Trophoblast cell (in vitro differentiated cells and primary cell): Measurements from ENCODE around the gene CTDP1.

Experiments
- DNase-seq, 2 donors: peaks; one replicate each; pipeline ENCODE4 v3.0.0-alpha.2; 2016
- H2AFZ ChIP-seq: 2 replicates; pipeline ENCODE4 v1.6.1; 2013; ENCODE audit warnings: low read length, moderate library complexity, mild to moderate bottlenecking; ENCODE audit not compliant: insufficient read depth, poor library complexity
- H2AK5ac ChIP-seq: 2 replicates; pipeline ENCODE4 v1.6.1; 2013; ENCODE audit warnings: mild to moderate bottlenecking, low read length
- H2BK120ac ChIP-seq: 2 replicates; pipeline ENCODE4 v1.6.1; 2013; ENCODE audit warnings: low read length, mild to moderate bottlenecking, moderate library complexity; ENCODE audit not compliant: insufficient read depth, poor library complexity
- H2BK12ac ChIP-seq: 2 replicates; pipeline ENCODE4 v1.6.1; 2013; ENCODE audit warnings: mild to moderate bottlenecking, low read length, moderate library complexity
- H2BK5ac ChIP-seq: 2 replicates; pipeline ENCODE4 v1.6.1; 2013; ENCODE audit warnings: low read length, low read depth, moderate library complexity, mild to moderate bottlenecking; ENCODE audit not compliant: poor library complexity
- H3K14ac ChIP-seq: 2 replicates; pipeline ENCODE4 v1.6.1; 2013; ENCODE audit warnings: mild to moderate bottlenecking, low read length
- H3K18ac ChIP-seq: 2 replicates; pipeline ENCODE4 v1.6.1; 2013; ENCODE audit warnings: mild to moderate bottlenecking, low read length
- H3K23ac ChIP-seq: 2 replicates; pipeline ENCODE4 v1.6.1; 2013; ENCODE audit warnings: low read length
- H3K27ac ChIP-seq: 2 replicates; pipeline ENCODE4 v1.5.1; 2013; ENCODE audit warnings: low read depth, mild to moderate bottlenecking, inconsistent platforms, low read length, moderate library complexity
- H3K27me3 ChIP-seq: 2 replicates; pipeline ENCODE4 v1.6.1; 2013; ENCODE audit warnings: inconsistent platforms, mild to moderate bottlenecking, low read length, moderate library complexity; ENCODE audit not compliant: insufficient read depth
- H3K36me3 ChIP-seq, 2 experiments: 1 replicate in 1 of 2; 2 replicates in 1 of 2; pipeline ENCODE4 v1.6.1; 2013; ENCODE audit warnings: low read length in 2 of 2, mild to moderate bottlenecking in 2 of 2, moderate library complexity in 1 of 2; ENCODE audit not compliant: insufficient read depth in 2 of 2, control insufficient read depth in 1 of 2
- H3K4ac ChIP-seq: 2 replicates; pipeline ENCODE4 v1.6.1; 2013; ENCODE audit warnings: low read depth, mild to moderate bottlenecking, low read length, moderate library complexity
- H3K4me1 ChIP-seq, 2 experiments: 1 replicate in 1 of 2; 2 replicates in 1 of 2; pipeline ENCODE4 v1.6.1; 2013; ENCODE audit warnings: low read length in 2 of 2, mild to moderate bottlenecking in 2 of 2, moderate library complexity in 1 of 2; ENCODE audit not compliant: insufficient read depth in 2 of 2, control insufficient read depth in 1 of 2
- H3K4me2 ChIP-seq: 2 replicates; pipeline ENCODE4 v1.6.1; 2013; ENCODE audit warnings: inconsistent platforms, mild to moderate bottlenecking, low read length, moderate library complexity
- H3K4me3 ChIP-seq: 2 replicates; pipeline ENCODE4 v1.5.1; 2013; ENCODE audit warnings: mild to moderate bottlenecking, low read depth, low read length, inconsistent platforms
- H3K79me1 ChIP-seq: one replicate; pipeline ENCODE4 v1.6.1; 2013; ENCODE audit warnings: low read length
- H3K79me2 ChIP-seq: 2 replicates; pipeline ENCODE4 v1.6.1; 2013; ENCODE audit warnings: low read length, mild to moderate bottlenecking; ENCODE audit not compliant: control insufficient read depth, insufficient read depth, poor library complexity
- H3K9ac ChIP-seq: 2 replicates; pipeline ENCODE4 v1.6.1; 2013; ENCODE audit warnings: mild to moderate bottlenecking, low read length
- H3K9me3 ChIP-seq: 2 replicates; pipeline ENCODE4 v1.6.1; 2013; ENCODE audit warnings: low read depth, mild to moderate bottlenecking, control low read depth, inconsistent platforms, low read length; ENCODE audit not compliant: insufficient read depth
- H4K12ac ChIP-seq: 2 replicates; pipeline ENCODE4 v1.6.1; 2013; ENCODE audit warnings: low read depth, mild to moderate bottlenecking, low read length, moderate library complexity
- H4K8ac ChIP-seq: 2 replicates; pipeline ENCODE4 v1.6.1; 2013; ENCODE audit warnings: low read depth, mild to moderate bottlenecking, low read length, moderate library complexity
- H4K91ac ChIP-seq: one replicate; pipeline ENCODE4 v1.6.1; 2013; ENCODE audit warnings: low read depth, mild to moderate bottlenecking, low read length, moderate library complexity
- WGBS: extraction: QIAGEN DNeasy Blood & Tissue Kit; methylation state at CpG from one replicate; pipeline ENCODE4 v1.1.7; 2013; ENCODE audit warnings: missing lambda C conversion rate; ENCODE audit not compliant: insufficient read length, insufficient coverage; ENCODE audit errors: extremely low coverage; 5-methylcytosine and 5-hydroxymethylcytosine counted together

The CTDP1 gene

GRCh38 chr18:79685281-79685680 lies 5.7 kb downstream of the CTDP1 start:
- H3K9ac ChIP-seq = no peak overlapping the region
- no peaks in the 10 kb centered on the region for H3K9me3 ChIP-seq
- H3K4me2 ChIP-seq = no peak overlapping the region
- no peak overlapping the region for H4K91ac ChIP-seq
- no peaks in the 10 kb centered on the region for H3K79me1 ChIP-seq
- no peak overlapping the region for H3K18ac ChIP-seq
- H3K27ac ChIP-seq = no peak overlapping the region
- H3K4me3 ChIP-seq = no peak overlapping the region
- no peak overlapping the region for H2BK12ac ChIP-seq
- no peak overlapping the region for H2BK120ac ChIP-seq
- no peak overlapping the region for H2AK5ac ChIP-seq
- H3K14ac ChIP-seq = no peak overlapping the region
- H3K79me2 ChIP-seq = peaks cover 32% of the 10 kb centered on the region
- WGBS = no CpG with 5 or more reads among the region's 8 CpGs
- no peak overlapping the region for H3K23ac ChIP-seq
- H2BK5ac ChIP-seq = no peak overlapping the region
- no peak overlapping the region for H2AFZ ChIP-seq
- no peaks in the 10 kb centered on the region for H3K27me3 ChIP-seq
- no peak overlapping the region for H4K12ac ChIP-seq
- no peak for DNase-seq
- peaks cover 13 to 16% of the 10 kb centered on the region in 2 experiments for H3K4me1 ChIP-seq
- peaks cover 8 to 11% of the 10 kb centered on the region in 2 experiments for H3K36me3 ChIP-seq
- H4K8ac ChIP-seq = no peak overlapping the region
- H3K4ac ChIP-seq = peak overlapping the region; percentile 58

GRCh38 chr18:79685971-79686370 lies 6.4 kb downstream of the CTDP1 start:
- H2BK5ac ChIP-seq = no peak overlapping the region
- no peak overlapping the region for H3K9ac ChIP-seq
- H2BK12ac ChIP-seq = no peak overlapping the region
- H2AFZ ChIP-seq = no peak overlapping the region
- no peak overlapping the region for H3K4me2 ChIP-seq
- no peak overlapping the region for H3K23ac ChIP-seq
- H4K91ac ChIP-seq = no peak overlapping the region
- H3K79me2 ChIP-seq = peaks cover 29% of the 10 kb centered on the region
- H3K36me3 ChIP-seq = peaks cover 8 to 11% of the 10 kb centered on the region in 2 experiments
- no peak overlapping the region for H3K18ac ChIP-seq
- no peak overlapping the region for H3K4ac ChIP-seq
- H4K12ac ChIP-seq = no peak overlapping the region
- peak in 1 of 2 donors; percentile 22 for DNase-seq
- H4K8ac ChIP-seq = no peak overlapping the region
- no peaks in the 10 kb centered on the region for H3K27me3 ChIP-seq
- H3K4me1 ChIP-seq = peaks cover 8 to 11% of the 10 kb centered on the region in 2 experiments
- H2BK120ac ChIP-seq = no peak overlapping the region
- H3K79me1 ChIP-seq = no peaks in the 10 kb centered on the region
- H3K14ac ChIP-seq = no peak overlapping the region
- no peak overlapping the region for H3K27ac ChIP-seq
- no peak overlapping the region for H3K4me3 ChIP-seq
- H3K9me3 ChIP-seq = no peaks in the 10 kb centered on the region
- WGBS = no CpG with 5 or more reads among the region's 7 CpGs
- no peak overlapping the region for H2AK5ac ChIP-seq

GRCh38 chr18:79687806-79688205 lies 8.2 kb downstream of the CTDP1 start:
- H4K12ac ChIP-seq = peak overlapping the region; percentile 24
- H3K79me1 ChIP-seq = no peaks in the 10 kb centered on the region
- H2AFZ ChIP-seq = no peak overlapping the region
- H3K14ac ChIP-seq = no peak overlapping the region
- DNase-seq = no peak
- no peak overlapping the region for H2BK5ac ChIP-seq
- H3K9ac ChIP-seq = no peak overlapping the region
- no peak overlapping the region for H2BK12ac ChIP-seq
- H3K79me2 ChIP-seq = peaks cover 19% of the 10 kb centered on the region
- no CpG with 5 or more reads among the region's 12 CpGs for whole genome bisulfite sequencing
- no peak overlapping the region for H4K8ac ChIP-seq
- H3K23ac ChIP-seq = no peak overlapping the region
- H3K36me3 ChIP-seq = peaks cover 0 to 4% of the 10 kb centered on the region in 2 experiments
- peak overlapping the region; percentile 24 for H3K4ac ChIP-seq
- no peak overlapping the region for H3K18ac ChIP-seq
- H2AK5ac ChIP-seq = no peak overlapping the region
- no peak overlapping the region for H4K91ac ChIP-seq
- no peaks in the 10 kb centered on the region for H3K9me3 ChIP-seq
- H3K4me3 ChIP-seq = no peak overlapping the region
- no peak overlapping the region for H2BK120ac ChIP-seq
- peaks cover 6 to 8% of the 10 kb centered on the region in 2 experiments for H3K4me1 ChIP-seq
- no peaks in the 10 kb centered on the region for H3K27me3 ChIP-seq
- no peak overlapping the region for H3K4me2 ChIP-seq
- no peak overlapping the region for H3K27ac ChIP-seq

- WGBS = no CpG with 5 or more reads among the region's 6 CpGs
- Histone ChIP-seq H3K27ac (no peak overlapping the region), H3K4ac (peak overlapping the region; percentile 57), H3K79me2 (peaks cover 11% of the 10 kb centered on the region), H4K12ac (no peak overlapping the region), H3K79me1 (no peaks in the 10 kb centered on the region), H2AK5ac (no peak overlapping the region), H2AFZ (no peak overlapping the region), H4K8ac (no peak overlapping the region), H3K23ac (no peak overlapping the region), H3K36me3 (peaks cover 0 to under 1% of the 10 kb centered on the region in 2 experiments), H2BK5ac (no peak overlapping the region), H2BK120ac (no peak overlapping the region), H2BK12ac (no peak overlapping the region), H3K4me3 (no peak overlapping the region), H3K18ac (no peak overlapping the region), H3K4me2 (no peak overlapping the region), H3K27me3 (no peaks in the 10 kb centered on the region), H3K4me1 (peaks cover 6 to 8% of the 10 kb centered on the region in 2 experiments), H4K91ac (no peak overlapping the region), H3K9ac (no peak overlapping the region), H3K14ac (no peak overlapping the region), H3K9me3 (no peaks in the 10 kb centered on the region)
- DNase-seq = no peak
These were observed 10.5 kb downstream of the CTDP1 start for GRCh38 chr18:79690071-79690470.
